Small intestine (tissue), 7 donors: Measurements from ENCODE around the gene USP24. TPM values are rescaled to one million over a fixed set of nuclear protein-coding genes. Genes with fewer than 3 reads are reported as not detected.
"Not testable (repeated sequence)": the region's sequence is repeated elsewhere in the genome, so short reads cannot be mapped to it uniquely, and the experiment has no call there.

Experiments
- DNase-seq, 2 donors: peaks; one replicate each; pipeline versions ENCODE4 v3.0.0 to v3.0.0-alpha.2; 2013
- FAIRE-seq: peaks from 2 replicates; lab custom pipeline; 2012; peaks lifted over from hg19 to GRCh38; lab: Jason Lieb, UNC
- H3K27ac ChIP-seq, 3 donors: one replicate each; pipeline ENCODE4 v1.5.1; 2013; ENCODE audit warnings: low read length in 2 of 3, mild to moderate bottlenecking in 2 of 3, control low read depth in 1 of 3, inconsistent platforms in 1 of 3, low read depth in 1 of 3, moderate library complexity in 1 of 3
- H3K27me3 ChIP-seq, 3 donors: one replicate each; pipeline ENCODE4 v1.6.1; 2013; ENCODE audit warnings: low read length in 3 of 3, inconsistent platforms in 1 of 3; ENCODE audit not compliant: control insufficient read depth in 3 of 3, insufficient read depth in 3 of 3
- H3K36me3 ChIP-seq, 3 donors: one replicate each; pipeline ENCODE4 v1.6.1; 2013; ENCODE audit warnings: low read length in 3 of 3, inconsistent platforms in 1 of 3, low read depth in 1 of 3, mild to moderate bottlenecking in 1 of 3, moderate library complexity in 1 of 3; ENCODE audit not compliant: control insufficient read depth in 3 of 3, insufficient read depth in 2 of 3
- H3K4me1 ChIP-seq, 3 donors: one replicate each; pipeline ENCODE4 v1.6.1; 2013; ENCODE audit warnings: low read length in 2 of 3, inconsistent platforms in 1 of 3, low read depth in 1 of 3, mild to moderate bottlenecking in 1 of 3, moderate library complexity in 1 of 3; ENCODE audit not compliant: control insufficient read depth in 3 of 3, insufficient read depth in 2 of 3
- H3K4me3 ChIP-seq, 3 donors: one replicate each; pipeline ENCODE4 v1.5.1; 2013; ENCODE audit warnings: low read length in 3 of 3, control low read depth in 1 of 3, inconsistent platforms in 1 of 3, low read depth in 1 of 3, mild to moderate bottlenecking in 1 of 3, moderate library complexity in 1 of 3
- H3K9me3 ChIP-seq, 2 donors: one replicate each; pipeline ENCODE4 v1.6.1; 2013; ENCODE audit warnings: low read depth in 1 of 2, low read length in 1 of 2; ENCODE audit not compliant: control insufficient read depth in 2 of 2, insufficient read depth in 1 of 2
- WGBS, 3 donors: extraction: QIAGEN DNeasy Blood & Tissue Kit; methylation state at CpG; one replicate each; pipeline ENCODE4 v1.1.7; 2013; 5-methylcytosine and 5-hydroxymethylcytosine counted together
- polyA plus RNA-seq, 4 donors: library from polyadenylated mRNA; stranded (reverse) in 3 of 4; unstranded in 1 of 4; fragments of 200-250 nt in 3 of 4; fragments of 120-200 nt in 1 of 4; gene quantifications; one replicate each; pipeline versions ENCODE4 v1.2.1 to v1.2.3, GENCODE V29; 2013
- donor health status: healthy with polysubstance abuse.
- donor health status: control.
- donor health status: control.
- donor health status: Bipolar disorder and iron deficiency.
- donor health status: healthy.

USP24 gene
- polyA plus RNA-seq, 4 donors: 7.3 to 38.3 (median 11.2) TPM

DNA sequence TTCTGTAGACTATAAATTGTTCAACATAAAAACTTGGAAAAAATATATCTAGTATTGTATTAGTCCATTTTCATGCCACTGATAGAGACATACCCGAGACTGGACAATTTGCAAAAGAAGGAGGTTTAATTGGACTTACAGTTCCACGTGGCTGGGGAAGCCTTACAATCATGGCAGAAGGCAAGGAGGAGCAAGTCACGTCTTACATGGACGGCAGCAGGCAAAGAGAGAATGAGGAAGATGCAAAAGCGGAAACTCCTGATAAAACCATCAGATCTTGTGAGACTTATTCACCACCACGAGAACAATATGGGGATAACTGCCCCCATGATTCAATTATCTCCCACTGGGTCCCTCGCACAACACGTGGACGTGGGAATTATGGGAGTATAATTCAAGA is 15.4 kb downstream of the USP24 start:
- H3K36me3 ChIP-seq, FAIRE-seq, H3K27me3 ChIP-seq, H3K4me1 ChIP-seq, H3K4me3 ChIP-seq, H3K27ac ChIP-seq, H3K9me3 ChIP-seq, DNase-seq: not testable (repeated sequence)
- 90 to 98% (median 95%) methylated on average over 9 of the region's 9 CpGs for WGBS, 3 donors

GRCh38 chr1:55198044-55198443 is 17.1 kb downstream of the USP24 start:
- Histone ChIP-seq H3K36me3 (peaks cover 0 to 4% (median 1%) of the 10 kb centered on the region in 3 donors), H3K9me3 (no peaks in the 10 kb centered on the region), H3K27me3 (no peaks in the 10 kb centered on the region), H3K4me3 (no peak overlapping the region), H3K4me1 (peaks cover 0 to 4% (median 0%) of the 10 kb centered on the region in 3 donors), H3K27ac (no peak overlapping the region)
- no peak for DNase-seq
- FAIRE-seq: no peak
- 91 to 95% (median 95%) methylated on average over 4 of the region's 4 CpGs for WGBS, 3 donors

GRCh38 chr1:55197099-55197498 is 18.1 kb downstream of the USP24 start:
- Histone ChIP-seq H3K9me3 (no peaks in the 10 kb centered on the region), H3K4me3 (no peak overlapping the region), H3K36me3 (peaks cover 0 to 4% (median 1%) of the 10 kb centered on the region in 3 donors), H3K27ac (no peak overlapping the region), H3K4me1 (peaks cover 0 to 4% (median 0%) of the 10 kb centered on the region in 3 donors), H3K27me3 (no peaks in the 10 kb centered on the region)
- WGBS, 3 donors: 85 to 96% (median 89%) methylated on average over 1 of the region's 1 CpG
- no peak for FAIRE-seq
- no peak for DNase-seq

- Histone ChIP-seq H3K4me3 (no peak overlapping the region), H3K4me1 (peaks cover 0 to 4% (median 0%) of the 10 kb centered on the region in 3 donors), H3K27ac (no peak overlapping the region), H3K36me3 (peaks cover 0 to 4% (median 1%) of the 10 kb centered on the region in 3 donors), H3K27me3 (no peaks in the 10 kb centered on the region), H3K9me3 (no peaks in the 10 kb centered on the region)
- FAIRE-seq (no peak), DNase-seq (no peak)
- WGBS, 3 donors: 78 to 92% (median 80%) methylated on average over 5 of the region's 5 CpGs
Measured at GRCh38 chr1:55196433-55197035, 18.6 kb downstream of the USP24 start.

- FAIRE-seq (no peak), DNase-seq (no peak)
- Histone ChIP-seq H3K27me3 (no peaks in the 10 kb centered on the region), H3K27ac (no peak overlapping the region), H3K9me3 (no peaks in the 10 kb centered on the region), H3K36me3 (peaks cover 0 to 4% (median 1%) of the 10 kb centered on the region in 3 donors), H3K4me1 (peaks cover 0 to 4% (median 0%) of the 10 kb centered on the region in 3 donors), H3K4me3 (no peak overlapping the region)
- 90 to 96% (median 92%) methylated on average over 3 of the region's 3 CpGs for WGBS, 3 donors
Measured at GRCh38 chr1:55195521-55196233, 19.5 kb downstream of the USP24 start.

- no peak overlapping the region for H3K27ac ChIP-seq
- no peaks in the 10 kb centered on the region for H3K9me3 ChIP-seq
- DNase-seq: no peak
- no peak overlapping the region for H3K4me3 ChIP-seq
- H3K27me3 ChIP-seq: no peaks in the 10 kb centered on the region
- no peak for FAIRE-seq
- WGBS, 3 donors: 74 to 91% (median 75%) methylated on average over 3 of the region's 3 CpGs
- H3K4me1 ChIP-seq: peaks cover 0 to 4% (median 0%) of the 10 kb centered on the region in 3 donors
- peaks cover 0 to 4% (median 0%) of the 10 kb centered on the region in 3 donors for H3K36me3 ChIP-seq
Measured at GRCh38 chr1:55194851-55195250, 20.3 kb downstream of the USP24 start.

GRCh38 chr1:55192093-55192492 is 23.1 kb downstream of the USP24 start:
- no peak overlapping the region for H3K27ac ChIP-seq
- no peak overlapping the region for H3K4me3 ChIP-seq
- H3K36me3 ChIP-seq: no peaks in the 10 kb centered on the region
- FAIRE-seq: no peak
- no peak for DNase-seq
- WGBS, 3 donors: 28 to 66% (median 44%) methylated on average over 1 of the region's 1 CpG
- no peaks in the 10 kb centered on the region for H3K27me3 ChIP-seq
- no peaks in the 10 kb centered on the region for H3K9me3 ChIP-seq
- peaks cover 0 to 4% (median 0%) of the 10 kb centered on the region in 3 donors for H3K4me1 ChIP-seq

DNA sequence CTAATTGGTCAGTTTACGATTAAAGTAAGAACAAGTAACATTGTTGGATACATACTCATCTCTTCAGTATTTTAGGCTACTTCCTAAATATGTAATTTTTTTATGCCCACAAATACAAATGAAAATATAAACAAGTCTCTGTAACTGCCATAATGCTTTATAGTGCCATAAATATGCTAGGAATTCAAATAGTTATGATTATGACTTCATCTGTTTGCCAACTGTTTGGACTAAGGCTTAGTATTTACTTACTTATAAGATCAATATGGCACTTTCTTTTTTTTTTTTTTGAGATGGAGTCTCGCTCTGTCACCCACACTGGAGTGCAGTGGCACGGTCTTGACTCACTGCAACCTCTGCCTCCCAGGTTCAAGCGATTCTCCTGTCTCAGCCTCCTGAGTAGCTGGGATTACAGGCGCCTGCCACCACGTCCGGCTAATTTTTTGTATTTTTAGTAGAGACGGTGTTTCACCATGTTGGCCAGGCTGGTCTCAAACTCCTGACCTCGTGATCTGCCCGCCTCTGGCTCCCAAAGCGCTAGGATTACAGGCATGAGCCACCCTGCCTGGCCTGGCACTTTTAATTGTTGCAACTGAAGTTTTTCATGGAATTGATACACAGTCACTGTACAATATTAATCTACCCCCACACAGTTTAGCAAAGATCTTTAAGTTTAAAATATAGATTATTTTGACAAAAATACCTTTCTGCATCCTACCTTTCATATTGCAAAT is 23.8 kb downstream of the USP24 start:
- H3K4me3 ChIP-seq, H3K36me3 ChIP-seq, H3K27ac ChIP-seq, FAIRE-seq, H3K9me3 ChIP-seq, H3K4me1 ChIP-seq, H3K27me3 ChIP-seq: not testable (repeated sequence)
- DNase-seq: peak; percentile 12 to 15
- WGBS, 3 donors: 81 to 83% (median 83%) methylated on average over 11 of the region's 11 CpGs
